H1 (cell line): Measurements from ENCODE around the gene TSPAN9. TPM values are rescaled to one million over a fixed set of nuclear protein-coding genes. Genes with fewer than 3 reads are reported as not detected.

Source experiments
- EZH2 ChIP-seq: fragments of 200-600 bp; sonication (generic); IDR thresholded peaks from 2 replicates; pipeline ENCODE4 v1.7.1; 2012; ENCODE audit warnings: low read depth, mild to moderate bottlenecking, moderate library complexity, low read length, inconsistent platforms; ENCODE audit not compliant: severe bottlenecking
- FOSL1 ChIP-seq: IDR thresholded peaks from 2 replicates; pipeline ENCODE4 v1.6.1; 2011; ENCODE audit warnings: mild to moderate bottlenecking, low read depth, low read length, moderate library complexity; ENCODE audit not compliant: insufficient read depth
- KDM1A ChIP-seq: fragments of 200-600, 300-600 bp; sonication (generic); IDR thresholded peaks from 2 replicates; pipeline ENCODE4 v1.7.1; 2016; ENCODE audit warnings: mild to moderate bottlenecking, low read length, borderline replicate concordance
- polyA plus RNA-seq, 7 experiments: library from polyadenylated mRNA; depleted of rRNA in 3 of 7; stranded (reverse) in 5 of 7; unstranded in 2 of 7; fragments of >200 nt in 5 of 7; fragments of 200-250 nt in 2 of 7; gene quantifications; 1 replicate in 5 of 7; 2 replicates in 1 of 7; 4 replicates in 1 of 7; pipeline versions ENCODE4 v1.2.1 to v1.2.3, GENCODE V29; 2011 to 2013; ENCODE audit warnings: missing spikeins in 2 of 7, mixed read lengths in 2 of 7
- total RNA-seq: library from RNA; stranded (reverse); fragmentation: NEBNext Ultra II Directional; extraction: Animal tissue kit (Norgen Biotek cat#: 25700); gene quantifications from 2 replicates; pipeline ENCODE4 v1.2.1, GENCODE V29; 2021

TSPAN9 gene
- total and polyA plus RNA-seq, 2 of the 8 experiments (the other 6 are each of a cell fraction or from before 2014, with no cell fraction given): 11.5 to 29.1 TPM

DNA sequence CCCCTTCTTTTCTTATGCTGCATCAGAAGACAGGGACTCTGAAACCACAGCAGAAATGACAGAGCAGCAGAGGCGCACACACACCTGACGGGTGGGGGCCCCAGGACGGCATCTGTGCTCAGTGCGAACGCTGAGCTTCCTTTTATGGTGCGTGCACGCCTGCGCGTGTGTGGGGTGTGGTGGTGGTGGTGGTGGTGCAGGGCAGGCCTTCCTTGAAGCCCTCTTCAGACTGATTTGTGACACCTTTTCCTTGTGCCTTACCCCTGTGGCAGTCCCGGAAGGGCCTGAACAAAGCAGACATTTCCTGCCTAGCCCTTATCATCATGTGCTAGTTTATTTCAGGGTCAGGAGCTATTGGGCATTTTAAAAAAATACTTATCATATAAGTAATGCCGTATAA lies 75.7 kb downstream of the TSPAN9 start (continued):
- TF ChIP-seq KDM1A: no peak
- TF ChIP-seq EZH2: no peak
- TF ChIP-seq FOSL1: no peak
